NOMO-1 treated with dmso at 0.1 percent for 144 hours (cell line): ENCODE measurements around the gene DENND4B.
"Not testable (repeated sequence)": the region's sequence is repeated elsewhere in the genome, so short reads cannot be mapped to it uniquely, and the experiment has no call there.

Experiments
- DNase-seq: peaks from one replicate; lab custom pipeline; 2025; ENCODE audit not compliant: unreplicated experiment; lab: John Stamatoyannopoulos, UW

DENND4B gene

DNA sequence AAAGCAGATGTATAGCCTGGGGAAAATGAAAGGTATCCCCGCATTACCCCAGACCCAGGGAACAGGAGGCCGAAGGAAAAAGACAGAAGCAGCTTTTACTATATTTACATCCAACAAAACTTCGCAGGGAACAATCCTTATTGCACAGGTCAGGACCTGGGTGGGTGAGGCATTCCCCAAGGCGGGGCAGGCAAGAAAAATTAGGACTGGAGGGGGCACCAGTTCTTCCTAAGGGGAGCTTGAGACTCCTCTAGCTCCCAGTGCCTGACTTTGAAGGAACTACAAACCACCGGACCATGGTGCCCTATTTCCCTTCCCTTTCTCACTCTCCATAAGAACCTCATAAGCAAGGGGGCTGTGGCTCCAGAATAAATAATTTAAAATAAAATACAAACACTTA, 17.1 kb downstream of the DENND4B start:
- no peak for DNase-seq

DNA sequence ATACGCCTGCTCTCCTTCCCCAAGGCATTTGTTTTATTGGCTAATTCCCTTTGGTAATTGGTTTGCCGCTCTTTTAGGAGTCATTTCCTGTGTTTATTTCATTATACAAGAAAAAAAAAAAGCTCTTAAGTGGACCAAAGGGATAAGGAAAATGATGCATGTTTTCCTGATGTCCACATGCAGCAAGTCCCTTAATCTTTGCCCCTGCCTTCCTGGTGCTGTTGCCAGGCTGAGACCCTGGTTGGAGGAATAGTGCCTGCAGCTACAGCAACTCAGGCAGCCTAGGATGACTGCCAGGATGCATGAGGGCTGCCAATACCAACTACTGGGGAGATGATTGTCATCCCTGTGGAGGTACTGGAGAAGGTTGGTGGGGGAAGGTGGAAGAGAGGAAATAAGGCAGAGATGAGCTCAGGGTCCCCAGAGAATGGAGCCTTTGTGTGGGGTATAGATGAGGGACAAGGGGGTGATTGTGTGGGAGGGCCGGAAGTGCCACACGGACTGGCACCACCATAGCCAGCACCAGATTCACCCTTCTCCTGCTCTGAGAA, 17.7 kb downstream of the DENND4B start:
- no peak for DNase-seq

DNA sequence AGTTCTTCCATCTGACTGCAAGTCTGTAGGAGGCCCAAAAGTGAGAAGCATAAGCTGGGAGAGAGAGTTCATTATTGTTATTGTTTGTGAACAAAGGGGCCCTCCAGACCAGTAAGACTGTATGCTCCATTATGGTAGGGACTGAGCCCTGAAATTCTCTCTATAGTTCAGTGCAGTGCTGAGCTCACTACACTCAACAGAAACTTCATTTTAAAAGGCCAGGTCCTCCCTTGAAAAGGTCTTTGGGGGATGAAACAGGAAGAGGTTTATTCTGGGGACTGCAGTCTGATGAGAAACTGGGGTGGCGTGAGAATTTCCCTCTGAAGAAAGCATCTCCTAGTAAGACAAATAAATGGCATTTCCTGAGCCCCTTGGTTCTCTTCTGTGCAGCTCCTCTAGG, 18.3 kb downstream of the DENND4B start:
- no peak for DNase-seq

- DNase-seq, result no peak
Measured at GRCh38 chr1:153926405-153926804, 20.1 kb downstream of the DENND4B start.

DNA sequence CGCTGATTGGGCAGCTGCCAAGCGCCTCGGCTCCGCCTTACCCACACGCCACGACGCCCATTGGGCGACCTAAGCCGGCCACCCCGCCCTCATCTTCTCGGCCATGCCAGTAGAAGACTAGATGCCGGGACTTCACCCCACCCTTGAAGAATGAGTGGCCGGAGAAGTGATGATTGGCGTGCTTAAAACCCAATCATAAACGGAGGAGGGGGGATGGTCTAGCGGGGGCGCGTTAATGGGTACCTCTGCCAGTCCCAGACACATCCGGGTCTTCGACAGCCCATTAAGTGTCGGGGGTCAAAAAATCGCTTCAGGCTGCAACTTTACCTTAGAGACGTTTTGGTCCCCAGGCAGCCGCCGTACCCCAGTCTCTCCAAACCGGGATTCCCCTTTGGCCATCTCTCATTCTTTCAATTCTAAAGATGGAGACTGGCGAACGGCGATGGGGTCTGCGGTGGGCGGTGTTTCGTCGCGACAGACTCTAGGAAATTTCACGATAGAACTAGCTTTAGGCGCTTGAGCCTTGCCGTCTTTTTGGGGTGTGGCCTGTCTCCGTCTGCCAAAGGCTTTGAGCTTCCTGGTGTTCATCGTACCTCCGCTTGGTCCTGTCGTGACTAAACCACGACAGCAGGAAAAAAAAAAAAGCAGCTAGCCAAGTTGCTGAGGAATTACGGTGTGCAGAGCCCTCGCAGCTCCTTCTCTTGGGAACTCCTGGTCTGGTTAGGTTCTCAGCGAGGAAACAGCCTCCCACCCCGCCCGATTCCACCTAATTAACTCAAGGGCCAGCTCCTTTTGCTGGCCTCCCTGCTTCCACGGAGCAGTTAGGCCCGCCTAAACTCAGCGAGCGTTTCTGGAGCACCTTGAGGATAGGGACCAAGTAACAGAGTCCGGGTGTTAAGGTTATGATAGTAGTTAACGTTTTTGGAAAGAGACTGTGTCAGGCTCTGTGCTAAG, 23.3 kb downstream of the DENND4B start, which contains the start of gene GATAD2B:
Gene GATAD2B, minus strand, starts transcription at position 1 of the 954 bp plus-strand sequence. CDS start 94,625 bp downstream, outside the sequence.
- DNase-seq, result peak; percentile 99

- peak; percentile 45 for DNase-seq
Measured at GRCh38 chr1:153922076-153922971, 24.2 kb downstream of the DENND4B start.

DNA sequence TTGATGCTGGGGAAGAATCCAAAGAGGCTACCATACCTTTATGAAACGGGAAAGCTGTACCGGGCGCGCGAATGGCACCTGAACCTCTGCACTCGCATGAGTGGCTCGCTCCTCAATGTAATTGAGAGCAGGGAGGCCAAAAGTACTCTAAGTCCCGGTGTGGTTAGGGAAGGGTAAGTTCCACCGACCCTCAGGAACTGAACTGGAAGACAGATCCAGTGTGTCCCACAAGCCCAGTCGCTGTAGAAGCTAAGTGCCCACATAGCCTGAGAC, 24.8 kb downstream of the DENND4B start:
- DNase-seq, result no peak

DNA sequence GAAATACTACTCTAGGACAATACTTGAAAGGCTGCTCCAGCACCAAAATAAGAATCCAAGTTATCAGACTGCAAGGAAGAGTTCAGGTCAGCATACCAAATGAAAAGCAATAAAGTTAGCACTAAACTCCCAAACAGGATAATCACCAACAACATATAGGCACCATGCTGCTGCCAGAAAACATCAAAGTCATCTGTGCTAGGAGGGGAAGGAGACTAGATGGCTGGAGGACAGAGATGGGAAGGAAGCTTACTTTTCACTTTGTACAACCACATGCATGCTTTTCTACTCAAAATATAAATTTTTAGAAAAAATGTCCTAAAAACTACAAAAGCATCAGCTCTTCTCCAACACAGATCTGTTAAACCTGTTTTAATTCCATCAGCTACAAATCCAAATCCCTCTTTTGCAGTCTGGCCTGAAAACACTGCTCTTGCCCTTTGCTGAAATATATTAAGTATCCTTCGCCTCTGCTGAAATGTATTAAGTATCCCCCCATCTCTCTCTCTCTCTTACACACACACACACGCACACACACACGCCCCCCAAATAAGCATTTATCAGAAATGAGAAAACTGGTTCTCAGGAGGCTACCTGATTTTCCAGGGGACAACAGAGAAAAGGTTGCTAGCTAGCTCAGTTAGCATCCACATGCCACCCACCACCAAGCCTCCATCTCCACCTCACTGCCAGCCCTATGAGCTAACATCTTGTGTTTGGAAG, 25.3 kb downstream of the DENND4B start:
- DNase-seq, result no peak

- DNase-seq, result peak; percentile 32
Measured at GRCh38 chr1:153919876-153920852, 26.4 kb downstream of the DENND4B start.

DNA sequence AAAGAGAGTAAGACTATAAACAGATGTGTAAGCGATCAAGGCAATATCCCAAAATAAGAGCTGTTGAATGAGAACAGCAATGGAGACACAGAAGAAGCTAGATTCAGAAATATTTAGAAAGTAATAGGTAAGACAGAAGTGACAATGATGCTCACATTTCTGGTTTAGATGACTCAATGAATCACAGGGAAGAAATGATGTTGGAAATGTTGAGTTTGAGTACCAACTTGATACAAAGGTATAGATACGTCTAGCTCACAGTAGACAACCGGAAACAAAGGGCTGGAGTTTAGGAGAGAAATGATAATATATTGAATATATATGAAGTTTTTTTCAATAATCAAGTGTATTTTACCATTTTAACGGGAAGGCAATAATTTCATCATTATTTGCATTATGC, 30.2 kb downstream of the DENND4B start:
- DNase-seq, result no peak

DNA sequence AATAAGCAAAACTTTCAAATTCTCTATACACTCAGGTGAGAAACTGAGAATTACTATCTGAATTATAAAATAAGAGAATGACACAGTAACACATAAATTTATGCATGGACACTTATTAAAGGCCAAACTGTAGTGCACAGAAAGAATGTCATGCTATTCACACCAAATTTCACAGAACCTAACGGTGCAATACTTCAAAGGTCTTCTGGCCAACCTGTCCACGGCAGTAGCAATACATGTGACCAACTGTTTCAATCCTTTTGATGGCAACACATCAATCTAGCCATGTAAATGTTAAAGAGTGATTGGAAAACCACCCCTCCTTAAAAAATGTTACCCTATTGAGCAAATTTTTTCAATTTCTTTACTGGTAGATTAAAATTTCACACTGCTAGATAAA, 34.2 kb downstream of the DENND4B start:
- no peak for DNase-seq

DNA sequence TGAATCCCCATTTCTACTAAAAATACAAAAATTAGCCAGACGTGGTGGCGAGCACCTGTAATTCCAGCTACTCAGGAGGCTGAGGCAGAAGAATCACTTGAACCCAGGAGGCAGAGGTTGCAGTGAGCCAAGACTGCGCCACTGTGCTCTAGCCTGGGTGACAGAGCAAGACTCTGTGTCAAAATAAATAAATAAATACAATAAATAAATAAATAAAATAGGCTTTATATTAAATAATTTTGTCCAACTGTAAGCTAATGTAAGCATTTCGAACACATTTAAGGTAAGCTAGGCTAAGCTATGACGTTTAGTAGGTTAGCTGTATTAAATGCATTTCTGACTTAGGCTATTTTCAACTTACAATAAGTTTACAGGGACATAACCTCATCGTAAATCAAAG, 36.0 kb downstream of the DENND4B start:
- not testable (repeated sequence) for DNase-seq

- DNase-seq, result no peak
Measured at GRCh38 chr1:153908071-153908470, 38.4 kb downstream of the DENND4B start.

DNA sequence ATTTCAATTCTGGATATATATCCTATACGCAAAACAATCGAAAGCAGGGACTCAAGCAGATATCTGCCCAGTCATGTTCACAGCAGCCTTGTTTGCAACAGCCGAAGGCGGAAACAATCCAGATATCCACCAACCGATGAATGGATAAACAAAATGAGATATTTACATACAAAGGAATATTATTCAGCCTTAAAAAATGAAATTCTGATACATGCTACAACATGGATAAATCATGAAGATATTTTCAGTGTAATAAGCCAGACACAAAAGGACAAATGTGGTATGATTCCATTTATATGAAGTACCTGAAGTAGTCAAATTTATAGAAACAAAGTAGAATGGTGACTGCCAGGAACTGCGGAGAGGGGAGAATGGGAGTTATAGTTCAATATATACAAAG, 39.4 kb downstream of the DENND4B start:
- no peak for DNase-seq

DNA sequence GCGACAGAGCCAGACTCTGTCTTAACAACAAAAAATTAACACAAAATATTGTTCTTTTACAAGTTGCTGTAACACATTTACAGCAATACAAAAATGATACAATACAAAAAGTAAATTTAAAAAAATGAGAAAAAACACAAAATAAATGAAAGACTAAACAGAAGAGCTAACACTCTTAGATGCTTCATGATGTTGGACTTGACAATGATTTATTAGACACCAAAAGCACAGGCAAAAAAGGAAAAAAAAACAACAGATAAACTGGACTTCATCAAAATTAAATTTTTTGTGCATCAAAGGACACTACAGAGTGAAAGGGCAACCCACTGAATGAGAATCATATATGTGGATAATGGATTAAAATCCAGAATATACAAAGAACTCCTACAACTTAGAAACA, 40.1 kb downstream of the DENND4B start:
- no peak for DNase-seq

DNA sequence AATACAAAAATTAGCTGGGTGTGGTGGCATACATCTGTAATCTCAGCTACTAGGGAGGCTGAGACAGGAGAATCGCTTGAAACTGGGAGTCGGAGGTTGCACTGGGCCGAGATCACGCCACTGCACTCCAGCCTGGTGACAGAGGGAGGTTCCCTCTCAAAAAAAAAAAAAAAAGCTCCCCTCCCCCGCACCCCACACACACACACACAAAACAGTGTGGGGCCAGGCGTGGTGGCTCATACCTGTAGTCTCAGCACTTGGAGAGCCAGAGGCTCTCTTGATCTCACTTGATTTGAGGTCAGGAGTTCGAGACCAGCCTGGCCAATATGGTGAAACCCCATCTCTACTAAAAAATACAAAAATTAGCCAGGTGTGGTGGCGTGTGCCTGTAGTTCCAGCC, 40.6 kb downstream of the DENND4B start:
- DNase-seq, result not testable (repeated sequence)

- no peak for DNase-seq
Measured at GRCh38 chr1:153903841-153904455, 42.6 kb downstream of the DENND4B start.

DNA sequence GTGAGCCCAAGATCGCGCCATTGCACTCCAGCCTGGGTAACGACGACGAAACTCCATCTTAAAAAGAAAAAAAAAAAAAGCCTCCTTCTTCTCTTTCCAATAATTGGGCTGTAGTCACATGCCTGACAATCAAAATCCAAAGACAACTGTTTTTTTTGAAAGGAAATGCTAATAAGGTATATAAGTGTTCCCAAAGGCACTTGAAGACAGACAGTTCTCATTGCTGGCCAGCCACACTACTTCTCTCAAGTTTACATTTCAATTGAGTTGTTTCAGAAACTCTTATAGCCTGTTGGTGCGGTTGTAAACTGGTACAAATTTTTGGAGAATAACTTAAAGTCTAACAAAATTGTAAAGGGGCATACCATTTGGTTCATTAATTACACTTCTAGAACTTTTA, 47.0 kb downstream of the DENND4B start:
- DNase-seq, result no peak

DNA sequence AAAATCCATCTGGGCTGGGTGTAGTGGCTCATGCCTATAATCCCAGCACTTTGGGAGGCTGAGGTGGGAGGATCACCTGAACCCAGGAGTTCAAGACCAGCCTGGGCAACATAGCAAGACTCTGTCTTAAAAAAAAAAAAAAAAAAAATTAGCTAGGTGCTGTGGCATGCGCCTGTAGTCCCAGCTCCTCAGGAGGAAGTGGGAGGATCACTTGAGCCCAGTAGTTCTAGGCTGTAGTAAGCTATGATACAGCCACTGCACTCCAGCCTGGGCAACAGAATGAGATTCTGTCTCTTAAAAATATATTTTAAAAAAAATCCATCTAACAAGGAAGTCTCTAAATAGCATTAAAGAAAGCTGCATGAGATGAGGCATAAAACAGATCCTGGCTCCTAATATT, 50.7 kb downstream of the DENND4B start:
- not testable (repeated sequence) for DNase-seq
